ENCODE results near the gene DNAJC3. TPM values are rescaled to one million over a fixed set of nuclear protein-coding genes. Genes with fewer than 3 reads are reported as not detected.

DNAJC3 gene
- total and polyA plus RNA-seq, 2 experiments from 2014 or later = 19.5 to 27.5 TPM

DNA sequence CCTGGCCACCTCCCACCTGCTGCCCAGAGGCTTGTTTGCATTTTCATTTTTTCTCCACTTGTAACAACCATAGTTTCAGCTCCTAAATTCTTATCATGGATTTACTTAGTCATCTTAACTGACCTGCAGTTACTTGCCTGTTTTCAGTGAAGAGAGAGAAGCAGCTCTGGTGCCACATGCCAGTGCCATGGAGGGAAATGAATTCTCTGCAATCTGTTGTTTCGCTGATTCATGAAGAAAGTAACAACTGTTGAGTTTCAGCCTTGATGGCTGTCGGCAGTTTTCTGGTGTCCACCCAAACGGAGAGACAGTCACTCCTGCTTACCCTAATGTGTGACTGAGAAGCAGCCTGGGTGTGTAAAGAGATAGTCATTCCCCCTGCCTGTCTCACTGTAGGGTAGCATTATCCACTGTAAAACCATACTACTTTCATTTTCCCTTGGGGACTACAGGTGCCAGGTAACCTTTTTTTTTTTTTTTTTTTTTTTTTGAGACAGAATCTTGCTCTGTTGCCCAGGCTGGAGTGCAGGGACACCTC lies 116.1 kb downstream of the DNAJC3 start:
- Mint-ChIP-seq H3K4me3 (no peak overlapping the region), H3K27ac (peak overlapping the region; percentile 84), H3K4me1 (no peaks in the 10 kb centered on the region), H3K36me3 (ENCODE audit: low read depth) (peaks cover 36% of the 10 kb centered on the region), H3K27me3 (ENCODE audit: insufficient read depth, low read depth, poor library complexity) (no peaks in the 10 kb centered on the region), H3K9me3 (peaks cover 13% of the 10 kb centered on the region; the same call in 2 of the 3 replicates)
- TF ChIP-seq EZH2phosphoT487 (IDR thresholded peaks at IDR 0.05; ENCODE audit: unreplicated experiment) (no peak), STAT1 (IDR thresholded peaks at IDR 0.05; ENCODE audit: unreplicated experiment) (no peak), ZNF114 (CRISPR knock-in tag; IDR thresholded peaks at IDR 0.05) (no peak), ZNF331 (CRISPR knock-in tag; IDR thresholded peaks at IDR 0.05; ENCODE audit: low read depth) (no peak), POLR2AphosphoS5 (IDR thresholded peaks at IDR 0.05; ENCODE audit: low read depth) (no peak), JUNB (IDR thresholded peaks at IDR 0.05; ENCODE audit: unreplicated experiment) (no peak), CREB1 (CRISPR knock-in tag; IDR thresholded peaks at IDR 0.05; ENCODE audit: low read depth) (no peak), ETS1 (IDR thresholded peaks at IDR 0.05) (no peak), NANOG (IDR thresholded peaks at IDR 0.05; ENCODE audit: borderline replicate concordance) (no peak), EZH2 (IDR thresholded peaks at IDR 0.05; ENCODE audit: low read depth, unreplicated experiment) (no peak)
- TF ChIP-seq, protein P1, sequence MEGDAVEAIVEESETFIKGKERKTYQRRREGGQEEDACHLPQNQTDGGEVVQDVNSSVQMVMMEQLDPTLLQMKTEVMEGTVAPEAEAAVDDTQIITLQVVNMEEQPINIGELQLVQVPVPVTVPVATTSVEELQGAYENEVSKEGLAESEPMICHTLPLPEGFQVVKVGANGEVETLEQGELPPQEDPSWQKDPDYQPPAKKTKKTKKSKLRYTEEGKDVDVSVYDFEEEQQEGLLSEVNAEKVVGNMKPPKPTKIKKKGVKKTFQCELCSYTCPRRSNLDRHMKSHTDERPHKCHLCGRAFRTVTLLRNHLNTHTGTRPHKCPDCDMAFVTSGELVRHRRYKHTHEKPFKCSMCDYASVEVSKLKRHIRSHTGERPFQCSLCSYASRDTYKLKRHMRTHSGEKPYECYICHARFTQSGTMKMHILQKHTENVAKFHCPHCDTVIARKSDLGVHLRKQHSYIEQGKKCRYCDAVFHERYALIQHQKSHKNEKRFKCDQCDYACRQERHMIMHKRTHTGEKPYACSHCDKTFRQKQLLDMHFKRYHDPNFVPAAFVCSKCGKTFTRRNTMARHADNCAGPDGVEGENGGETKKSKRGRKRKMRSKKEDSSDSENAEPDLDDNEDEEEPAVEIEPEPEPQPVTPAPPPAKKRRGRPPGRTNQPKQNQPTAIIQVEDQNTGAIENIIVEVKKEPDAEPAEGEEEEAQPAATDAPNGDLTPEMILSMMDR (conservative IDR thresholded peaks at IDR 0.05; ENCODE audit: low read depth in 2 of 2) = no peak
- TF ChIP-seq, protein P2, sequence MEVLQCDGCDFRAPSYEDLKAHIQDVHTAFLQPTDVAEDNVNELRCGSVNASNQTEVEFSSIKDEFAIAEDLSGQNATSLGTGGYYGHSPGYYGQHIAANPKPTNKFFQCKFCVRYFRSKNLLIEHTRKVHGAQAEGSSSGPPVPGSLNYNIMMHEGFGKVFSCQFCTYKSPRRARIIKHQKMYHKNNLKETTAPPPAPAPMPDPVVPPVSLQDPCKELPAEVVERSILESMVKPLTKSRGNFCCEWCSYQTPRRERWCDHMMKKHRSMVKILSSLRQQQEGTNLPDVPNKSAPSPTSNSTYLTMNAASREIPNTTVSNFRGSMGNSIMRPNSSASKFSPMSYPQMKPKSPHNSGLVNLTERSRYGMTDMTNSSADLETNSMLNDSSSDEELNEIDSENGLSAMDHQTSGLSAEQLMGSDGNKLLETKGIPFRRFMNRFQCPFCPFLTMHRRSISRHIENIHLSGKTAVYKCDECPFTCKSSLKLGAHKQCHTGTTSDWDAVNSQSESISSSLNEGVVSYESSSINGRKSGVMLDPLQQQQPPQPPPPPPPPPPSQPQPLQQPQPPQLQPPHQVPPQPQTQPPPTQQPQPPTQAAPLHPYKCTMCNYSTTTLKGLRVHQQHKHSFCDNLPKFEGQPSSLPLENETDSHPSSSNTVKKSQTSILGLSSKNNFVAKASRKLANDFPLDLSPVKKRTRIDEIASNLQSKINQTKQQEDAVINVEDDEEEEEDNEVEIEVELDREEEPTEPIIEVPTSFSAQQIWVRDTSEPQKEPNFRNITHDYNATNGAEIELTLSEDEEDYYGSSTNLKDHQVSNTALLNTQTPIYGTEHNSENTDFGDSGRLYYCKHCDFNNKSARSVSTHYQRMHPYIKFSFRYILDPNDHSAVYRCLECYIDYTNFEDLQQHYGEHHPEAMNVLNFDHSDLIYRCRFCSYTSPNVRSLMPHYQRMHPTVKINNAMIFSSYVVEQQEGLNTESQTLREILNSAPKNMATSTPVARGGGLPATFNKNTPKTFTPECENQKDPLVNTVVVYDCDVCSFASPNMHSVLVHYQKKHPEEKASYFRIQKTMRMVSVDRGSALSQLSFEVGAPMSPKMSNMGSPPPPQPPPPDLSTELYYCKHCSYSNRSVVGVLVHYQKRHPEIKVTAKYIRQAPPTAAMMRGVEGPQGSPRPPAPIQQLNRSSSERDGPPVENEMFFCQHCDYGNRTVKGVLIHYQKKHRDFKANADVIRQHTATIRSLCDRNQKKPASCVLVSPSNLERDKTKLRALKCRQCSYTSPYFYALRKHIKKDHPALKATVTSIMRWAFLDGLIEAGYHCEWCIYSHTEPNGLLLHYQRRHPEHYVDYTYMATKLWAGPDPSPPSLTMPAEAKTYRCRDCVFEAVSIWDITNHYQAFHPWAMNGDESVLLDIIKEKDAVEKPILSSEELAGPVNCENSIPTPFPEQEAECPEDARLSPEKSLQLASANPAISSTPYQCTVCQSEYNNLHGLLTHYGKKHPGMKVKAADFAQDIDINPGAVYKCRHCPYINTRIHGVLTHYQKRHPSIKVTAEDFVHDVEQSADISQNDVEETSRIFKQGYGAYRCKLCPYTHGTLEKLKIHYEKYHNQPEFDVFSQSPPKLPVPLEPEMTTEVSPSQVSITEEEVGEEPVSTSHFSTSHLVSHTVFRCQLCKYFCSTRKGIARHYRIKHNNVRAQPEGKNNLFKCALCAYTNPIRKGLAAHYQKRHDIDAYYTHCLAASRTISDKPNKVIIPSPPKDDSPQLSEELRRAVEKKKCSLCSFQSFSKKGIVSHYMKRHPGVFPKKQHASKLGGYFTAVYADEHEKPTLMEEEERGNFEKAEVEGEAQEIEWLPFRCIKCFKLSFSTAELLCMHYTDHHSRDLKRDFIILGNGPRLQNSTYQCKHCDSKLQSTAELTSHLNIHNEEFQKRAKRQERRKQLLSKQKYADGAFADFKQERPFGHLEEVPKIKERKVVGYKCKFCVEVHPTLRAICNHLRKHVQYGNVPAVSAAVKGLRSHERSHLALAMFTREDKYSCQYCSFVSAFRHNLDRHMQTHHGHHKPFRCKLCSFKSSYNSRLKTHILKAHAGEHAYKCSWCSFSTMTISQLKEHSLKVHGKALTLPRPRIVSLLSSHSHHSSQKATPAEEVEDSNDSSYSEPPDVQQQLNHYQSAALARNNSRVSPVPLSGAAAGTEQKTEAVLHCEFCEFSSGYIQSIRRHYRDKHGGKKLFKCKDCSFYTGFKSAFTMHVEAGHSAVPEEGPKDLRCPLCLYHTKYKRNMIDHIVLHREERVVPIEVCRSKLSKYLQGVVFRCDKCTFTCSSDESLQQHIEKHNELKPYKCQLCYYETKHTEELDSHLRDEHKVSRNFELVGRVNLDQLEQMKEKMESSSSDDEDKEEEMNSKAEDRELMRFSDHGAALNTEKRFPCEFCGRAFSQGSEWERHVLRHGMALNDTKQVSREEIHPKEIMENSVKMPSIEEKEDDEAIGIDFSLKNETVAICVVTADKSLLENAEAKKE (CRISPR knock-in tag; IDR thresholded peaks at IDR 0.05) = no peak
- TF ChIP-seq, protein P3, sequence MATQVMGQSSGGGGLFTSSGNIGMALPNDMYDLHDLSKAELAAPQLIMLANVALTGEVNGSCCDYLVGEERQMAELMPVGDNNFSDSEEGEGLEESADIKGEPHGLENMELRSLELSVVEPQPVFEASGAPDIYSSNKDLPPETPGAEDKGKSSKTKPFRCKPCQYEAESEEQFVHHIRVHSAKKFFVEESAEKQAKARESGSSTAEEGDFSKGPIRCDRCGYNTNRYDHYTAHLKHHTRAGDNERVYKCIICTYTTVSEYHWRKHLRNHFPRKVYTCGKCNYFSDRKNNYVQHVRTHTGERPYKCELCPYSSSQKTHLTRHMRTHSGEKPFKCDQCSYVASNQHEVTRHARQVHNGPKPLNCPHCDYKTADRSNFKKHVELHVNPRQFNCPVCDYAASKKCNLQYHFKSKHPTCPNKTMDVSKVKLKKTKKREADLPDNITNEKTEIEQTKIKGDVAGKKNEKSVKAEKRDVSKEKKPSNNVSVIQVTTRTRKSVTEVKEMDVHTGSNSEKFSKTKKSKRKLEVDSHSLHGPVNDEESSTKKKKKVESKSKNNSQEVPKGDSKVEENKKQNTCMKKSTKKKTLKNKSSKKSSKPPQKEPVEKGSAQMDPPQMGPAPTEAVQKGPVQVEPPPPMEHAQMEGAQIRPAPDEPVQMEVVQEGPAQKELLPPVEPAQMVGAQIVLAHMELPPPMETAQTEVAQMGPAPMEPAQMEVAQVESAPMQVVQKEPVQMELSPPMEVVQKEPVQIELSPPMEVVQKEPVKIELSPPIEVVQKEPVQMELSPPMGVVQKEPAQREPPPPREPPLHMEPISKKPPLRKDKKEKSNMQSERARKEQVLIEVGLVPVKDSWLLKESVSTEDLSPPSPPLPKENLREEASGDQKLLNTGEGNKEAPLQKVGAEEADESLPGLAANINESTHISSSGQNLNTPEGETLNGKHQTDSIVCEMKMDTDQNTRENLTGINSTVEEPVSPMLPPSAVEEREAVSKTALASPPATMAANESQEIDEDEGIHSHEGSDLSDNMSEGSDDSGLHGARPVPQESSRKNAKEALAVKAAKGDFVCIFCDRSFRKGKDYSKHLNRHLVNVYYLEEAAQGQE (IDR thresholded peaks at IDR 0.05; ENCODE audit: unreplicated experiment) = no peak
- Histone ChIP-seq H3K79me2 (replicated peaks; ENCODE audit: insufficient read depth) (no peaks in the 10 kb centered on the region), H3K4me1 (ENCODE audit: insufficient read depth) (no peaks in the 10 kb centered on the region), H2AFZ (no peak overlapping the region), H4K20me1 (replicated peaks; ENCODE audit: insufficient read depth) (no peaks in the 10 kb centered on the region), H3K4me3 (no peak overlapping the region), H3K9me2 (ENCODE audit: insufficient read depth) (no peaks in the 10 kb centered on the region), H3K27ac (ENCODE audit: low read depth) (no peak overlapping the region), H3K36me3 (ENCODE audit: insufficient read depth) (peaks cover 2% of the 10 kb centered on the region; the same call in 1 of the 2 replicates), H3F3A (replicated peaks; ENCODE audit: low read depth) (no peaks in the 10 kb centered on the region), H3K4me2 (no peak overlapping the region), H3K27me3 (ENCODE audit: insufficient read depth) (no peaks in the 10 kb centered on the region)
- ATAC-seq (no peak), DNase-seq (ENCODE audit: low spot score) (no peak)

Data from GM23338 (cell line).